HCT116 (cell line): Measurements from ENCODE around the gene ZMYM4.

Experiments used
- EZH2 ChIP-seq: fragments of 200-600 bp; sonication (generic); IDR thresholded peaks from 2 replicates; pipeline ENCODE4 v1.6.1; 2017; ENCODE audit warnings: antibody characterized with exemption, mixed run types
- JUND ChIP-seq: IDR thresholded peaks from 2 replicates; pipeline ENCODE4 v1.6.1; 2012
- POLR2AphosphoS5 ChIP-seq: IDR thresholded peaks from 2 replicates; pipeline ENCODE4 v1.6.1; 2011; ENCODE audit warnings: mild to moderate bottlenecking, low read depth, low read length, moderate library complexity
- RAD21 ChIP-seq: IDR thresholded peaks from 2 replicates; pipeline ENCODE4 v1.6.1; 2012; ENCODE audit warnings: low read depth, mild to moderate bottlenecking
- ZNF274 ChIP-seq: fragments of 200-500 bp; sonication (Bioruptor generic); IDR thresholded peaks from 2 replicates; pipeline ENCODE4 v1.6.1; 2014; ENCODE audit warnings: mild to moderate bottlenecking, low read depth, low read length, inconsistent platforms
- TF ChIP-seq, protein P1 (sequence below): IDR thresholded peaks from 2 replicates; pipeline ENCODE4 v1.6.1; 2012

DNA sequence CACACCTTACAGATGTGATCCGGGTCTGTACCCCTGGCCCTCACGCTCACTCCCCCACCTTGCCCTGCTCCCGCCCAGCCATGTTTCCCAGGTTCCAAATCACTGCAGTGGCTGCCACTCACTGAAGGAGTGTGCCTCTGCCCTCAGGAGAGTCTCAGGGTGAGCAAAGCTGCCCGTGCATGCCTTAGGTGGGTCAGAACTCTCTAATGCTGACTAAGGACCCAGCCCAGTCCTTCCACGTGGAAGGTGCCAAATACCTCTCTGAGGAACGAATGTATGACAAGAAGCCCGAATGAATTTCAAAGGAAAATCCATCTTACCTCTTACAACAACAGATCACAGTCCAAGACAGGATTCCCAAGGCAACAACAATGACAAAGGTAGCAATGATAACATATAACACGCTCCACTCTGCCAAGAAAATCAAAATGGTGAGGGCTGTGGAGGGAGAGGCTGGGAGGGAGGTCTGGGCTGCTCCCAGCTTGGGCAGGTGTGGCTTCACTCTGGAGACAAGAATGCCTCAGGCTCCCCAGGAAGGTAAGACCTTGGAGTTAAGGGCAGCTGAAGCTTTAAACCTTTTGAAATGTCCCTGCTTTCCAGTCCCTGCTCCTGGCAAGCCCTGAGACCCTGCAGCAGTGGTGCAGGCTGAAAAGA is 173.5 kb downstream of the ZMYM4 start:
- TF ChIP-seq EZH2 (no peak), RAD21 (no peak), ZNF274 (no peak), JUND (no peak), POLR2AphosphoS5 (no peak)
- TF ChIP-seq, protein P1, sequence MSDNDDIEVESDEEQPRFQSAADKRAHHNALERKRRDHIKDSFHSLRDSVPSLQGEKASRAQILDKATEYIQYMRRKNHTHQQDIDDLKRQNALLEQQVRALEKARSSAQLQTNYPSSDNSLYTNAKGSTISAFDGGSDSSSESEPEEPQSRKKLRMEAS, result no peak
